C4-2B (cell line): ENCODE data around the gene ECSCR.

ENCODE experiments used
- CTCF ChIP-seq: fragments of 450-650 bp; conservative IDR thresholded peaks from 2 replicates; pipeline ENCODE4 v1.5.1; 2017; ENCODE audit warnings: mild to moderate bottlenecking
- ZFX ChIP-seq: fragments of 450-650 bp; IDR thresholded peaks from 2 replicates; pipeline ENCODE4 v1.6.1; 2017

GRCh38 chr5:139457653-139458306 is 4.8 kb downstream of the ECSCR start:
- TF ChIP-seq CTCF (no peak), ZFX (no peak)
